ENCODE measurements around the gene LRMDA.
"Not testable (repeated sequence)": the region's sequence is repeated elsewhere in the genome, so short reads cannot be mapped to it uniquely, and the experiment has no call there.

Gene LRMDA

GRCh38 chr10:76126607-76127527, 695.4 kb downstream of the LRMDA start:
- no peak for DNase-seq (ENCODE audit: low read depth)

- DNase-seq (ENCODE audit: low read depth): no peak
Observed at GRCh38 chr10:76127984-76128589, 696.7 kb downstream of the LRMDA start.

- DNase-seq (ENCODE audit: low read depth): no peak
Observed at GRCh38 chr10:76129213-76129612, 697.8 kb downstream of the LRMDA start.

- no peak for DNase-seq (ENCODE audit: low read depth)
Observed at GRCh38 chr10:76130892-76131291, 699.5 kb downstream of the LRMDA start.

GRCh38 chr10:76133597-76134255, 702.3 kb downstream of the LRMDA start:
- no peak for DNase-seq (ENCODE audit: low read depth)

- no peak for DNase-seq (ENCODE audit: low read depth)
Observed at GRCh38 chr10:76136961-76137360, 705.5 kb downstream of the LRMDA start.

- no peak for DNase-seq (ENCODE audit: low read depth)
Observed at GRCh38 chr10:76138286-76138685, 706.9 kb downstream of the LRMDA start.

GRCh38 chr10:76138906-76139305, 707.5 kb downstream of the LRMDA start:
- DNase-seq (ENCODE audit: low read depth): no peak

- DNase-seq (ENCODE audit: low read depth): no peak
Observed at GRCh38 chr10:76139431-76139830, 708.0 kb downstream of the LRMDA start.

- DNase-seq (ENCODE audit: low read depth): no peak
Observed at GRCh38 chr10:76141376-76141775, 710.0 kb downstream of the LRMDA start.

- not testable (repeated sequence) for DNase-seq (ENCODE audit: low read depth)
Observed at GRCh38 chr10:76148217-76148616, 716.8 kb downstream of the LRMDA start.

GRCh38 chr10:76149182-76149581, 717.8 kb downstream of the LRMDA start:
- DNase-seq (ENCODE audit: low read depth): no peak

GRCh38 chr10:76149602-76150138, 718.2 kb downstream of the LRMDA start:
- no peak for DNase-seq (ENCODE audit: low read depth)

- DNase-seq (ENCODE audit: low read depth): no peak
Observed at GRCh38 chr10:76150139-76150875, 718.9 kb downstream of the LRMDA start.

GRCh38 chr10:76150876-76151288, 719.5 kb downstream of the LRMDA start:
- DNase-seq (ENCODE audit: low read depth): no peak

GRCh38 chr10:76152186-76152585, 720.8 kb downstream of the LRMDA start:
- no peak for DNase-seq (ENCODE audit: low read depth)

- DNase-seq (ENCODE audit: low read depth): no peak
Observed at GRCh38 chr10:76155961-76156360, 724.5 kb downstream of the LRMDA start.

- DNase-seq (ENCODE audit: low read depth): no peak
Observed at GRCh38 chr10:76160446-76161300, 729.2 kb downstream of the LRMDA start.

- no peak for DNase-seq (ENCODE audit: low read depth)
Observed at GRCh38 chr10:76161301-76161582, 729.8 kb downstream of the LRMDA start.

GRCh38 chr10:76168437-76168836, 737.0 kb downstream of the LRMDA start:
- no peak for DNase-seq (ENCODE audit: low read depth)

- no peak for DNase-seq (ENCODE audit: low read depth)
Observed at GRCh38 chr10:76169246-76169645, 737.8 kb downstream of the LRMDA start.

Data from stimulated activated CD4-positive, alpha-beta T cell treated with anti-CD3 and anti-CD28 coated beads, Interleukin-2, amount 100 ng/mL, for 4 hours (primary cell).